WERI-Rb-1 (cell line): ENCODE data around the gene PABPN1.

ENCODE experiments used
- DNase-seq: peaks from one replicate; pipeline ENCODE4 v3.0.0-alpha.2; 2020
- H3K27ac ChIP-seq: fragments of 250-450 bp; sonication (Bioruptor Pico); 2 replicates; pipeline ENCODE4 v1.5.1; 2020; ENCODE audit warnings: mild to moderate bottlenecking, moderate library complexity
- H3K27me3 ChIP-seq: fragments of 250-450 bp; sonication (Bioruptor Pico); 2 replicates; pipeline ENCODE4 v1.5.1; 2021; ENCODE audit warnings: mild to moderate bottlenecking, low read depth, moderate library complexity; ENCODE audit not compliant: insufficient read depth, severe bottlenecking
- H3K36me3 ChIP-seq: fragments of 250-450 bp; sonication (Bioruptor Pico); 2 replicates; pipeline ENCODE4 v1.5.1; 2020; ENCODE audit warnings: mild to moderate bottlenecking, moderate library complexity
- H3K4me3 ChIP-seq: 2 replicates; pipeline ENCODE4 v1.5.1; 2011; ENCODE audit warnings: low read depth, mild to moderate bottlenecking, control low read depth, low read length
- H3K9me3 ChIP-seq: fragments of 250-450 bp; sonication (Bioruptor Pico); 2 replicates; pipeline ENCODE4 v1.5.1; 2021; ENCODE audit warnings: mild to moderate bottlenecking, moderate library complexity; ENCODE audit not compliant: severe bottlenecking
- TF ChIP-seq, protein P1 (sequence below): IDR thresholded peaks from 2 replicates; pipeline ENCODE4 v1.5.1; 2011; ENCODE audit warnings: low read depth, mild to moderate bottlenecking, control low read depth, inconsistent platforms, low read length

PABPN1 gene

DNA sequence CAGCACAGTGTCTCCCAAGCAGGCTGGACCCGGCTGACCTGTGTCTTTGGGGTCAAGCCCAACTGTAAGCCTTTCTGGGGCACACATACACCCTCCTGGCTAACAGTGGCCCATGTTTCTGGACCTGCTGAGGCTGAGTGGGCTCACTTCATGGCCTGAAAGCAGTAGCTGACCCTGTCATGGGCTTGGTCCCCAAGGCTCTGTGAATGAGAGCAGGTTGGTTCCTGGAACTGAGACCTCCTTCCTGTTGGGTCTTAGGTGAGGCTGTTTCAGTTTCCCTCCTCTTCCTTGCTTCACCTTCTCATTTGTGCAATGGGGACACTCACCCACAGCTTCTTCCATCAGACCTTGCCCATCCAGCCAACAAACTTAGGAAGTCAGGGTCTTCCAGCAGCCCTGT is 50.6 kb downstream of the PABPN1 start:
- H3K27ac ChIP-seq, result no peak overlapping the region
- TF ChIP-seq, protein P1, sequence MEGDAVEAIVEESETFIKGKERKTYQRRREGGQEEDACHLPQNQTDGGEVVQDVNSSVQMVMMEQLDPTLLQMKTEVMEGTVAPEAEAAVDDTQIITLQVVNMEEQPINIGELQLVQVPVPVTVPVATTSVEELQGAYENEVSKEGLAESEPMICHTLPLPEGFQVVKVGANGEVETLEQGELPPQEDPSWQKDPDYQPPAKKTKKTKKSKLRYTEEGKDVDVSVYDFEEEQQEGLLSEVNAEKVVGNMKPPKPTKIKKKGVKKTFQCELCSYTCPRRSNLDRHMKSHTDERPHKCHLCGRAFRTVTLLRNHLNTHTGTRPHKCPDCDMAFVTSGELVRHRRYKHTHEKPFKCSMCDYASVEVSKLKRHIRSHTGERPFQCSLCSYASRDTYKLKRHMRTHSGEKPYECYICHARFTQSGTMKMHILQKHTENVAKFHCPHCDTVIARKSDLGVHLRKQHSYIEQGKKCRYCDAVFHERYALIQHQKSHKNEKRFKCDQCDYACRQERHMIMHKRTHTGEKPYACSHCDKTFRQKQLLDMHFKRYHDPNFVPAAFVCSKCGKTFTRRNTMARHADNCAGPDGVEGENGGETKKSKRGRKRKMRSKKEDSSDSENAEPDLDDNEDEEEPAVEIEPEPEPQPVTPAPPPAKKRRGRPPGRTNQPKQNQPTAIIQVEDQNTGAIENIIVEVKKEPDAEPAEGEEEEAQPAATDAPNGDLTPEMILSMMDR, result no peak

DNA sequence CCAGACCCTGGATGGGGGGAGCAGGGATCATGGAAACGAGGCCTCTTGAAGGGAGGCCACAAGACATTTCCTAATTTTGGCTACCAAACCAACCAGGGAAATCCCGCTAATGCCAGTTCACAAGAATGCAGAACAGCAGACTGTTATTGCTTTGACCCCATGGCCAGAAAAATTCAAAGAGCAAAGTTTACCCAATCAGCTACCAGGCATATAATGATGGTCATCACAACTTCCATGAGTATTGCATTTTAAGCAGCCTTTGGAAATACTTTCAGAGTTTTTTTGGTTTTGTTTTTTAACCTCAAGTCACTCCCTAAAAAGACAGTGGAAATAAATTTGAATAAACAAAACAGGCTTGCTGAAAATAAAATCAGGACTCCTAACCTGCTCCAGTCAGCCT is 51.3 kb downstream of the PABPN1 start, which contains the start of gene IL25:
TSS of gene IL25 (plus strand) at position 301 of the 400 bp plus-strand sequence.
- TF ChIP-seq, protein P1, result no peak
- no peak for DNase-seq
- Histone ChIP-seq H3K9me3 (no peaks in the 10 kb centered on the region), H3K4me3 (no peak within 1 kb of the TSS), H3K36me3 (no peaks in the 10 kb centered on the region), H3K27ac (no peak within 1 kb of the TSS), H3K27me3 (no peaks in the 10 kb centered on the region)

More for the DNA sequence above, 50.6 kb downstream of the PABPN1 start:
- DNase-seq, result no peak
- H3K9me3 ChIP-seq, result no peaks in the 10 kb centered on the region
- no peaks in the 10 kb centered on the region for H3K36me3 ChIP-seq
- no peaks in the 10 kb centered on the region for H3K27me3 ChIP-seq
- no peak overlapping the region for H3K4me3 ChIP-seq

DNA sequence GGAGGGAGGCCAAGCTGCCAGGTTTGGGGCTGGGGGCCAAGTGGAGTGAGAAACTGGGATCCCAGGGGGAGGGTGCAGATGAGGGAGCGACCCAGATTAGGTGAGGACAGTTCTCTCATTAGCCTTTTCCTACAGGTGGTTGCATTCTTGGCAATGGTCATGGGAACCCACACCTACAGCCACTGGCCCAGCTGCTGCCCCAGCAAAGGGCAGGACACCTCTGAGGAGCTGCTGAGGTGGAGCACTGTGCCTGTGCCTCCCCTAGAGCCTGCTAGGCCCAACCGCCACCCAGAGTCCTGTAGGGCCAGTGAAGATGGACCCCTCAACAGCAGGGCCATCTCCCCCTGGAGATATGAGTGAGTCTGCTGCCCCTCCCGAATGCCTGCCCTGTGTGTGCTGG is 51.8 kb downstream of the PABPN1 start:
- TF ChIP-seq, protein P1, result no peak
- no peaks in the 10 kb centered on the region for H3K27me3 ChIP-seq

More for the DNA sequence above, 51.8 kb downstream of the PABPN1 start:
- DNase-seq, result no peak
- Histone ChIP-seq H3K4me3 (no peak overlapping the region), H3K27ac (no peak overlapping the region), H3K9me3 (no peaks in the 10 kb centered on the region), H3K36me3 (no peaks in the 10 kb centered on the region)
